Epithelial cell of umbilical artery (primary cell): Measurements from ENCODE around the gene RNF175. TPM values are rescaled to one million over a fixed set of nuclear protein-coding genes. Genes with fewer than 3 reads are reported as not detected.

Experiments used
- total RNA-seq: library from RNA; depleted of rRNA; stranded (reverse); fragments of >200 nt; gene quantifications from 2 replicates; pipeline ENCODE4 v1.2.3, GENCODE V29; 2014

Gene RNF175
- total RNA-seq = not detected in 2 replicates

GRCh38 chr4:153759407-153760316 is at the start of gene RNF175:
Gene RNF175 (minus strand): TSS chr4:153760024. CDS start chr4:153759862, 162 bp downstream.

GRCh38 chr4:153788413-153789276 is 28.8 kb upstream of the RNF175 start, which contains the start of gene SFRP2:
Gene SFRP2 (minus strand): TSS chr4:153789083. CDS start chr4:153788835, 248 bp downstream.

GRCh38 chr4:153684182-153684970 is 75.4 kb downstream of the RNF175 start, which contains the start of gene TLR2:
Gene TLR2 (plus strand): TSS chr4:153684280. CDS start chr4:153702908, 18,628 bp downstream.

Other genes with a start within 250 kb of the RNF175 start
- 0.30 TPM in 1 of 2 replicates, not detected in the other for gene TLR2, start 75.7 kb downstream of the RNF175 start, total RNA-seq
- gene SFRP2, start 29.1 kb upstream of the RNF175 start, total RNA-seq = not detected in 2 replicates